ENCODE measurements around the gene FAM110A.
"Not testable (repeated sequence)": the region's sequence is repeated elsewhere in the genome, so short reads cannot be mapped to it uniquely, and the experiment has no call there.

Gene FAM110A

GRCh38 chr20:877814-878213, 44.3 kb downstream of the FAM110A start:
- DNase-seq, result no peak

- DNase-seq, result peak; percentile 36
Observed at GRCh38 chr20:878511-879307, 45.2 kb downstream of the FAM110A start.

GRCh38 chr20:879626-880025, 46.1 kb downstream of the FAM110A start:
- DNase-seq, result no peak

- DNase-seq, result peak; percentile 83
Observed at GRCh38 chr20:881051-881782, 47.7 kb downstream of the FAM110A start.

GRCh38 chr20:881783-882144, 48.2 kb downstream of the FAM110A start:
- DNase-seq, result no peak

GRCh38 chr20:884983-885952, 51.8 kb downstream of the FAM110A start:
- no peak for DNase-seq

- no peak for DNase-seq
Observed at GRCh38 chr20:887137-887536, 53.6 kb downstream of the FAM110A start.

- no peak for DNase-seq
Observed at GRCh38 chr20:888057-888456, 54.5 kb downstream of the FAM110A start.

GRCh38 chr20:889106-889505, 55.6 kb downstream of the FAM110A start:
- no peak for DNase-seq

- no peak for DNase-seq
Observed at GRCh38 chr20:889932-890463, 56.5 kb downstream of the FAM110A start.

- DNase-seq, result no peak
Observed at GRCh38 chr20:890666-891057, 57.1 kb downstream of the FAM110A start.

GRCh38 chr20:891058-891705, 57.7 kb downstream of the FAM110A start:
- DNase-seq, result no peak

- no peak for DNase-seq
Observed at GRCh38 chr20:891706-892080, 58.2 kb downstream of the FAM110A start.

GRCh38 chr20:892371-892770, 58.9 kb downstream of the FAM110A start:
- DNase-seq, result not testable (repeated sequence)
